CD4-positive, alpha-beta memory T cell (primary cell): ENCODE results near the gene TCN1. TPM values are rescaled to one million over a fixed set of nuclear protein-coding genes. Genes with fewer than 3 reads are reported as not detected.
"Not testable (repeated sequence)": the region's sequence is repeated elsewhere in the genome, so short reads cannot be mapped to it uniquely, and the experiment has no call there.

ENCODE experiments used
- CTCF ChIA-PET: fragments of 350-600 bp; sonication (Branson Sonifier 250); formaldehyde crosslinking; loops from one replicate; lab custom pipeline; 2021; ENCODE audit warnings: inconsistent platforms; ENCODE audit not compliant: partially characterized antibody; lab: Charles Lee
- POLR2A ChIA-PET: fragments of 350-600 bp; sonication (Branson Sonifier 250); formaldehyde crosslinking; loops from one replicate; lab custom pipeline; 2021; ENCODE audit not compliant: partially characterized antibody; lab: Charles Lee
- DNase-seq, 5 donors: peaks; one replicate each; pipeline versions ENCODE4 v3.0.0 to v3.0.0-alpha.2; 2020 to 2022; ENCODE audit warnings: mixed read lengths in 1 of 5
- H3K27ac ChIP-seq: one replicate; pipeline ENCODE4 v1.7.0; 2013; ENCODE audit warnings: low read depth, low read length
- H3K27me3 ChIP-seq: 2 replicates; pipeline ENCODE4 v1.7.0; 2013; ENCODE audit warnings: mild to moderate bottlenecking, low read length, moderate library complexity; ENCODE audit not compliant: insufficient read depth
- H3K36me3 ChIP-seq: 2 replicates; pipeline ENCODE4 v1.7.0; 2013; ENCODE audit warnings: mild to moderate bottlenecking, low read length, moderate library complexity; ENCODE audit not compliant: insufficient read depth
- H3K4me1 ChIP-seq: 2 replicates; pipeline ENCODE4 v1.7.0; 2013; ENCODE audit warnings: mild to moderate bottlenecking, low read length, moderate library complexity; ENCODE audit not compliant: insufficient read depth
- H3K4me3 ChIP-seq, 2 donors: one replicate each; pipeline ENCODE4 v1.7.0; 2013; ENCODE audit warnings: low read length in 2 of 2, mild to moderate bottlenecking in 1 of 2
- H3K9me3 ChIP-seq, 2 donors: one replicate each; pipeline ENCODE4 v1.7.0; 2013; ENCODE audit warnings: low read length in 2 of 2, control low read depth in 1 of 2; ENCODE audit not compliant: control insufficient read depth in 1 of 2
- H3K27ac Mint-ChIP-seq, 7 donors: one replicate each; pipeline ENCODE4 v1.8.0; 2020 to 2021; ENCODE audit warnings: mixed read lengths in 7 of 7, mild to moderate bottlenecking in 6 of 7, inconsistent platforms in 3 of 7, moderate library complexity in 3 of 7
- H3K27me3 Mint-ChIP-seq, 2 donors: one replicate each; pipeline ENCODE4 v1.8.0; 2020 to 2021; ENCODE audit warnings: mixed read lengths in 2 of 2
- H3K36me3 Mint-ChIP-seq, 2 donors: one replicate each; pipeline ENCODE4 v1.8.0; 2020 to 2021; ENCODE audit warnings: mixed read lengths in 2 of 2, inconsistent platforms in 1 of 2, mild to moderate bottlenecking in 1 of 2
- H3K4me1 Mint-ChIP-seq, 4 donors: one replicate each; pipeline ENCODE4 v1.8.0; 2020 to 2021; ENCODE audit warnings: mixed read lengths in 4 of 4, mild to moderate bottlenecking in 1 of 4
- H3K4me3 Mint-ChIP-seq, 8 donors: one replicate each; pipeline ENCODE4 v1.8.0; 2020 to 2021; ENCODE audit warnings: mixed read lengths in 8 of 8, mild to moderate bottlenecking in 7 of 8, moderate library complexity in 6 of 8, inconsistent platforms in 3 of 8
- H3K9me3 Mint-ChIP-seq, 8 donors: one replicate each; pipeline ENCODE4 v1.8.0; 2020 to 2021; ENCODE audit warnings: mixed read lengths in 8 of 8, mild to moderate bottlenecking in 5 of 8, inconsistent platforms in 3 of 8, moderate library complexity in 1 of 8
- intact Hi-C: fragments of 100-400 bp; cut with micrococcal nuclease; formaldehyde crosslinking; loops from one replicate; pipeline ENCODE4 v1.15.1; 2023
- polyA plus RNA-seq, 2 donors: library from polyadenylated mRNA; unstranded; fragments of 300-500 nt; fragmentation: Illumina TruSeq; gene quantifications; one replicate each; pipeline ENCODE4 v1.2.3, GENCODE V29; 2021
- total RNA-seq, 2 experiments: library from RNA; stranded (reverse); gene quantifications; one replicate each; pipeline ENCODE4 v1.2.3, GENCODE V29; 2021

Gene TCN1
- total and polyA plus RNA-seq, 4 experiments from 2014 or later, result 0.38 to 0.42 TPM; not detected in 2

DNA sequence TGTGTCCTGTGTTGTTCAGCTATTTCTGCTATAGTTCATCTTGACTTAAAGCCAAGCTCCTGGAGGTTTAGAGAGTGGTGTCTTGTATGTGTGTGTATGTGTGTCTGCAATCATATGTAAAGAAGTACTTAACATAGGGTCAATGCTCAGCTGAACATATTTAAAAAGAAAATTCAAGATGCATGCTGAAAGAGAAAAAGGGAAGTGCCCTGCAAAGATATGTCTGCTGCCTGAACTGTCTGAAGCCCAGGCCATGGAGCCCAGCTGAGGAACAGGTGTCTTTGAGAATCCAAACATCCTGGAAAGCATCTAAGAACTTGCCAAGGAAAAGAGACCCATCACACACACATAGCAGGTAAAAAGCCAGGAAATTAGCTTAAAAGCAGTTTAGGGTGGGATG lies 6.6 kb downstream of the TCN1 start:
- Histone ChIP-seq H3K27ac (no peak overlapping the region), H3K9me3 (no peaks in the 10 kb centered on the region), H3K4me3 (no peak overlapping the region), H3K4me1 (peaks cover 16% of the 10 kb centered on the region), H3K36me3 (no peaks in the 10 kb centered on the region), H3K27me3 (no peaks in the 10 kb centered on the region)
- DNase-seq, result no peak
- Mint-ChIP-seq H3K27ac (peak overlapping the region in 1 of 7 donors; percentile 20), H3K27me3 (no peaks in the 10 kb centered on the region), H3K9me3 (no peaks in the 10 kb centered on the region), H3K36me3 (no peaks in the 10 kb centered on the region), H3K4me1 (peaks cover 13 to 35% (median 22%) of the 10 kb centered on the region in 4 donors), H3K4me3 (no peak overlapping the region)
- intact Hi-C loops, result no loop called here
- ChIA-PET POLR2A (interaction anchor here (1.4 kb wide), 1 partner anchor 49 kb away, joined by 4 read pairs; the partner anchor contains the start of gene MRPL16), CTCF (interaction anchor here (1.0 kb wide), 1 partner anchor 13 kb away, joined by 3 read pairs; no protein-coding TSS in a partner anchor)

DNA sequence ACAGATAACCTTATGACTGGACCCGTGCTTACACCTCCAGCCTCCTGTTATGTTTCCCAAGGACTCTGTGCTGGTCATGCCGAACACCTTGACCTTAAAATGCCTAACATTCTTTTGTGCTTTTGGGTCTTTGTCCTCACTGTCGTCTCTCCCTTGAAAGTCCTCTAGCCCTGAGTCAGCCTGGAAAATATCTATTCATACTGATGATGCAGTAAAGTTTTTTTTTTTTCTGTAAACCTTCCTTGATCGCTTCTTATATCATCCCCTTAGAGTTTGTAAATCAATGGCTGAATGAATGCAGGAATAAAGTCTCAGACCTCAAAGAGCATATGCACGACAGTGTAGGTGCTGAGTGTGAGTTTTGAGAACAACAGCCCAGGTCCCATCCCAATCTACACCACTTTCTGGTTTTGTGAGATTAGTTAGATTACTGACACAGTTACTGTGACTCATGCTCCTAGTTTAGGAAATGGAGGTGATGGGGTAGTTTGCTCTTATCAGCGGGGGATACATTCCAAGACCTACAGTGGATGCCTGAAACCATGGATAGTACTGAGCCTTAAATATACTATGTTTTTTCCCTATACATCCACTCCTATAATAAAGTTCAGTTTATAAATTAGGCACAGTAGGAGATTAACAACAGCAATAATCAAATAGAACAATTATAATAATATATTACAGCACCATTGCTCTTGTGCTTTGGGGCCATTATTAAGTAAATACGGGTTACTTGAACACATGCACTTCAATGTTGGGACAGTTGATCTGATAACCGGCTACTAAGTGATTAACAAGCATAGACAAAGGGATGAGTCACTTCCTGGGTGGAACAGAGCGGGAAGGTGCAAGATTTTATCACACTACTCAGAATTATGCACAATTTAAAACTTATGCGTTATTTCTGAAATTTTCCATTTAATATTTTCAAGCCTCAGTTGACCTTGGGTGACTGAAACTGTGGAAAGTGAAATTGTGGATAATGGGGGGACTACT lies 8.6 kb downstream of the TCN1 start:
- no peaks in the 10 kb centered on the region for H3K27me3 Mint-ChIP-seq
- peaks cover 13 to 35% (median 22%) of the 10 kb centered on the region in 4 donors for H3K4me1 Mint-ChIP-seq
- no peaks in the 10 kb centered on the region for H3K36me3 Mint-ChIP-seq
- peak in 4 of 5 donors; percentile 1 to 67 (median 12) for DNase-seq
- Histone ChIP-seq H3K27me3 (no peaks in the 10 kb centered on the region), H3K4me3 (no peak overlapping the region), H3K4me1 (peaks cover 16% of the 10 kb centered on the region), H3K27ac (no peak overlapping the region), H3K36me3 (no peaks in the 10 kb centered on the region), H3K9me3 (no peaks in the 10 kb centered on the region)
- peak overlapping the region in 5 of 7 donors; percentile 14 to 83 (median 62) for H3K27ac Mint-ChIP-seq
- H3K9me3 Mint-ChIP-seq, result no peaks in the 10 kb centered on the region
- ChIA-PET POLR2A (no interaction called here), CTCF (interaction anchor here (1.2 kb wide), 1 partner anchor 35 kb away, joined by 3 read pairs; no protein-coding TSS in a partner anchor)
- intact Hi-C loops, result loop anchor here (1.0 kb wide), 1 partner anchor 34 kb away; no protein-coding TSS in a partner anchor
- peak overlapping the region in 7 of 8 donors; percentile 0 to 64 (median 35) for H3K4me3 Mint-ChIP-seq

DNA sequence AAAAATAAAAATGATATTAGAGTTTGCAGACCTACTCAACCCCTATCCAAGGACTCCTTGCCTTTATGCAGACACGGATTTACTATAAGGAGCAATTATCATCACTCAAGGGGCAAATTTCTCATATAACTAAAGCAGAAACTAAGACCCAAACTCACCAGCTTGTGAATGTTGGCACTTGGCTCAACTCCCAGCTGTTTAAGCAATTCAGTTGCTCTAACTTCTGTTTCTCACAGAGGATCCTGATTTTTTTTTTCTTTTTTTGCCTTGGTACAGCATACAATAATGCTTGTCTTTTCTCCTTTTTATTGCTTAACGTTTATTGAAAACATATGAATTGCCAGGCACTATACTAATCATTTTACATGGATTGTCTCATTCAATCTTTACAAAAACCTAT lies 11.4 kb downstream of the TCN1 start:
- Histone ChIP-seq H3K4me3 (no peak overlapping the region), H3K27ac (no peak overlapping the region), H3K27me3 (no peaks in the 10 kb centered on the region), H3K4me1 (peaks cover 16% of the 10 kb centered on the region), H3K9me3 (no peaks in the 10 kb centered on the region), H3K36me3 (no peaks in the 10 kb centered on the region)
- Mint-ChIP-seq H3K9me3 (no peaks in the 10 kb centered on the region), H3K27ac (no peak overlapping the region), H3K27me3 (no peaks in the 10 kb centered on the region), H3K36me3 (no peaks in the 10 kb centered on the region), H3K4me1 (peaks cover 13 to 35% (median 22%) of the 10 kb centered on the region in 4 donors), H3K4me3 (no peak overlapping the region)
- ChIA-PET CTCF (no interaction called here), POLR2A (no interaction called here)
- intact Hi-C loops, result no loop called here
- no peak for DNase-seq

DNA sequence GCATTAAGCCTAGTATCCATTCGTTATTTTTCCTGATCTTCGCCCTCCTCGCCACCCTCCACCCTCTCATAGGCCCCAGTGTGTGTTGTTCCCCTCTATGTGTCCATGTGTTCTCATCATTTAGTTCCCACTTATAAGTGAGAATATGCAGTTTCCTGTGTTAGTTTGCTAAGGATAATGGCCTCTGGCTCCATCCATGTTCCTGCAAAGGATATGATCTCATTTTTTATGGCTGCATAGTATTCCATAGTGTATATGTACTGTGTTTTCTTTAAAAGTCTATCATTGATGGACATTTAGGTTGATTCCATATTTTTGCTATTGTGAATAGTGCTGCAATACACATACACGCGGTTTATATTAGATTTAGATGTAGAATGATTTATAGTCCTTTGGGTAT lies 14.9 kb downstream of the TCN1 start:
- H3K27ac ChIP-seq, CTCF ChIA-PET, H3K36me3 ChIP-seq, H3K36me3 Mint-ChIP-seq, POLR2A ChIA-PET, H3K9me3 Mint-ChIP-seq, H3K4me3 Mint-ChIP-seq, H3K27ac Mint-ChIP-seq, H3K4me3 ChIP-seq, intact Hi-C loops, H3K27me3 ChIP-seq, H3K27me3 Mint-ChIP-seq, DNase-seq, H3K9me3 ChIP-seq, H3K4me1 Mint-ChIP-seq, H3K4me1 ChIP-seq: not testable (repeated sequence)

DNA sequence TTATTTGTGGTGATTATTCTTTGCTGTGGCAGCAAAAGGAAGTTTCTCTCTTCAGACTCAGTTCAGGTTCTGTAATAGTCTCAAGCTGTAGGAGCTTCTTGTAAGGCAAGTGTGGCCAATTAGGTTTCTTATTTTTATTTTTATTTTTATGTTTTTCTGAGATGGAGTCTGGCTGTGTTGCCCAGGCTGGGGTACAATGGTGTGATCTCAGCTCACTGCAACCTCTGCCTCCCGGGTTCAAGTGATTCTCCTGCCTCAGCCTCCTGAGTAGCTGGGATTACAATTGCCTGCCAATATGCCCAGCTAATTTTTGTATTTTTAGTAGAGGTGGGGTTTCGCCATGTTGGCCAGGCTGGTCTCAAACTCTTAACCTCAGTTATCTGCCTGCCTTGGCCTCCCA lies 16.7 kb downstream of the TCN1 start:
- H3K9me3 Mint-ChIP-seq, H3K27me3 ChIP-seq, H3K36me3 ChIP-seq, POLR2A ChIA-PET, H3K36me3 Mint-ChIP-seq, H3K4me1 Mint-ChIP-seq, H3K9me3 ChIP-seq, H3K4me3 Mint-ChIP-seq, H3K27me3 Mint-ChIP-seq, H3K4me1 ChIP-seq, CTCF ChIA-PET, H3K27ac ChIP-seq, H3K4me3 ChIP-seq, DNase-seq, H3K27ac Mint-ChIP-seq, intact Hi-C loops: not testable (repeated sequence)

DNA sequence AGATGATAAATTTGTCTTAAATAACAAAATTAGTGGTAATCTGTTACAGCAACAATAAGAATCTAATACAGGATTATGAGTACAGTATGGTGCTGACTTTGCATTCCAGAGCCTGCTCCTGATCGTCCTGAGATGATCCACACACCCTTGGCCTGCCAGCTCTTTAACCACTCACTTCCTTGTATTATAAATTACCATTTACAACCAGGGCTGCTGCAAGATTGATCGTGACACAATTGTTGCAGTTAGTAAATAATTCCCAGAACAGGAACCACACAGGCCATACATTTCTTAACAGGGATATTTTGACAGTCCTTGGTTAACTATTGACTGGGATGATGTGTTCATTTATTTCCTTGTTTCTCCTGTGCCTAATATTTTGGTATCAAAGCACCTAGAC lies 17.2 kb downstream of the TCN1 start:
- Mint-ChIP-seq H3K4me1 (no peaks in the 10 kb centered on the region), H3K9me3 (no peaks in the 10 kb centered on the region), H3K36me3 (no peaks in the 10 kb centered on the region), H3K27ac (peak overlapping the region in 1 of 7 donors; percentile 20), H3K27me3 (peaks cover 0 to 2% of the 10 kb centered on the region in 2 donors), H3K4me3 (no peak overlapping the region)
- Histone ChIP-seq H3K27me3 (no peaks in the 10 kb centered on the region), H3K9me3 (no peaks in the 10 kb centered on the region), H3K4me3 (no peak overlapping the region), H3K36me3 (no peaks in the 10 kb centered on the region), H3K4me1 (no peaks in the 10 kb centered on the region), H3K27ac (no peak overlapping the region)
- ChIA-PET CTCF (no interaction called here), POLR2A (no interaction called here)
- intact Hi-C loops, result no loop called here
- DNase-seq, result no peak

DNA sequence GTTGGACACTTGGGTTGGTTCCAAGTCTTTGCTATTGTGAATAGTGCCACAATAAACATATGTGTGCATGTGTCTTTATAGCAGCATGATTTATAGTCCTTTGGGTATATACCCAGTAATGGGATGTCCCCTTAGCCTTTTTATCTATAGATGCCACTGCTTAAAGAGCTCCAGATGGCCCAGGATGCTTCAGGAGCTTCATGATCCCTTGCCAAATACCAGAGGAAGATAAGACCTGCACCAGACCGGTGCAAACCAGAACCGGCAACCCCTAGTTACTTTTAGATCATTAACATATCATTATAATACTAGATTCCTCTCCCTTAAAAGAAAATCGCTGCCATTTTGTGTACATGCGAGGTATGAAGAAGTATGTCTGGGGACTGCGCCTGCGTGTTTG lies 17.8 kb downstream of the TCN1 start:
- H3K27ac ChIP-seq, POLR2A ChIA-PET, intact Hi-C loops, H3K9me3 ChIP-seq, H3K36me3 ChIP-seq, H3K4me3 Mint-ChIP-seq, H3K27ac Mint-ChIP-seq, H3K27me3 ChIP-seq, H3K4me1 Mint-ChIP-seq, H3K9me3 Mint-ChIP-seq, DNase-seq, H3K36me3 Mint-ChIP-seq, CTCF ChIA-PET, H3K4me1 ChIP-seq, H3K4me3 ChIP-seq, H3K27me3 Mint-ChIP-seq: not testable (repeated sequence)
